HG03439 (cell line): ENCODE measurements around the gene SLC27A2.
"Not testable (repeated sequence)": the region's sequence is repeated elsewhere in the genome, so short reads cannot be mapped to it uniquely, and the experiment has no call there.

ENCODE experiments used
- ATAC-seq: cut with Tn5 transposase; IDR thresholded peaks from one replicate; pipeline ENCODE4 v1.9.1; 2021; ENCODE audit warnings: mild to moderate bottlenecking, moderate library complexity; ENCODE audit not compliant: unreplicated experiment

The SLC27A2 gene

GRCh38 chr15:50188793-50189192 is 6.8 kb downstream of the SLC27A2 start:
- ATAC-seq = not testable (repeated sequence)

- no peak for ATAC-seq
These were observed 7.6 kb downstream of the SLC27A2 start for GRCh38 chr15:50189633-50190032.

- ATAC-seq = no peak
These were observed 8.2 kb downstream of the SLC27A2 start for GRCh38 chr15:50190166-50190570.

- no peak for ATAC-seq
These were observed 8.7 kb downstream of the SLC27A2 start for GRCh38 chr15:50190723-50191122.

GRCh38 chr15:50192164-50192563 is 10.2 kb downstream of the SLC27A2 start:
- ATAC-seq = no peak

GRCh38 chr15:50192926-50193620 is 11.1 kb downstream of the SLC27A2 start:
- ATAC-seq = no peak

DNA sequence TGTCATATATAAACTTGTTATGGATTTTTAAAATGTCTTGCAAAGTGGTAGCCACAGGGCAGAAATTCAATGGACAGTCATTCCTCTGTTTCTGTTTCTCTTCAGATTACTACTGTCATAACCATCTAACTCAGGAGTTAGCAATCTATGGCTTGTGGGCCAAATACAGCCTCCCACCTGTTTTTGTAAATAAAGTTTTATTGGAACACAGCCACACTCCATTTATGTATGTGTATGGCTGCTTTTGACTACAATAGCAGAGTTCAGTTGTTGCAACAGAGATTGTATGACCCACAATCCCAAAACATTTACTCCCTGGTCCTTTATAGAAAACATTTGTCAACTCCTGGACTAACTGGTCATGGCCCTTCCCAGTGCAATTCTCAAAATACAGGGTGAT is 20.0 kb downstream of the SLC27A2 start:
- no peak for ATAC-seq

DNA sequence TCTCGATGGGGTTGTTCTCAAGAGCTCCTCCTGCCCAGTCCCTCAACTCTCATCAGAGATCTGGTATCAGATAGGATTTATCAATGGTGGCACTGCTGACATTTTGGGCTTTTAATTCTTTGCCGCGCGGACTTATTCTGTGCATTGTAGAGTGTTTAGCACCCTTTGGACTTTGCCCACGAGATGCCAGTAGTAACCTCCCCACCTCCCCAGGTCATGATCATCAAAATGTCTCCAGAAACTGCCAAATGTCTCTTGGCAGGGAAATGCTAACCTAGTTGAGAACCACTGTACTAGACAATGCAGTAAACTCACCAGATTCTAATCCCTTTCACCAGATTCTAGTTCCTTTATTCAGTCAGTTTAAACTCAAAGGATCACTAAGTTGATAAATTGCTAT is 24.0 kb downstream of the SLC27A2 start:
- no peak for ATAC-seq

DNA sequence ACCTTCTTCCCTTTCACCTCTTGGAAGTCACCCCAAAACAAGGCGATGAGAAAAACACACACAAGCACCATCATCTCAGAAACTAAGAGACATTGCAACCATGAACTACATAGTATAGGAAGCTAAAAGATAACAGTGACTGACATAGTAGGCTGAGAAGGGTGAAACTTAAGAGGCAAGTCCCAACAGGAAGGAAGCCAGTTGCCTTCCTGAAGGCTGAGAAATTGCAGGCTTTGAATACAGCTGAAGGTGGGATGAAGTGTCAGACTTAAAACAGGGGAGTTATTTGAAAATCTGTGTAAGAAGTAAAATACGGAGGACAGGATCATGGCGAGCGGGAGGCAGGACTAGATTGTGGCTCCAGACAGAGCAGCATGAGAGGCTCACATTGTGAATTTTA is 27.8 kb downstream of the SLC27A2 start:
- no peak for ATAC-seq

DNA sequence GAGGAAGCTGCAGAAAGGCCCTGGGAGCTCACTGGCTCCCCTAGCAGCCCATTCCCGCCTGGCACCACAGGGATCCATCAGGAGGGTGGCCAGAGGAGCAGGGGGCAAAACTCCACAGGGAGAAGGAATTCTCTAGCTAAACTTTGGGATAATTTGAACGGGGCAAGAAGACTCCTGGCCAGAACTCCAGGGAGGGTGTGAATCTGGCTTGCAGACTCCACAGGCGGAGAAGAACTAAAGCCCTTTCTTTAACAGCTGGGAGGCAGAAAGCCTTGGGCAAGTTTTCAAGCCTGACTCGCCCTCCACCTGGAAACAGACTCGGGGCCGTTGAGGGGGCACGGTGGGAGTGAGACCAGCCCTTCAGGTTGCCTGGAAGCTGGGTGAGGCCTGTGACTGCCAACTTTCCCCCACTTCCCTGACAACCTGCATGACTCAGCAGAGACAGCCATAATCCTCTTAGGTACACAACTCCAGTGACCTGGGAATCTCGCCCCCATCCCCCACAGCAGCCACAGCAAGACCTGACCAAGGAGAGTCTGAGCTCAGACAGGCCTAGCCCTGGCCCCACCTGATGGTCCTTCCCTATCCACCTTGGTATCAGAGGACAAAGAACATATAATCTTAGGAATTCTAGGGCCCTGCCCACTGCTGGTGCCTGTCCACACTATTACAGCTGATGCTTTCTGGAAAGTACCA is 28.6 kb downstream of the SLC27A2 start:
- ATAC-seq = no peak

- ATAC-seq = no peak
These were observed 36.3 kb downstream of the SLC27A2 start for GRCh38 chr15:50218291-50218690.

GRCh38 chr15:50218691-50219090 is 36.7 kb downstream of the SLC27A2 start:
- no peak for ATAC-seq

- ATAC-seq = no peak
These were observed 37.8 kb downstream of the SLC27A2 start for GRCh38 chr15:50219820-50220219.

GRCh38 chr15:50222181-50222580 is 40.2 kb downstream of the SLC27A2 start:
- ATAC-seq = no peak

- no peak for ATAC-seq
These were observed 42.6 kb downstream of the SLC27A2 start for GRCh38 chr15:50224606-50225005.

- ATAC-seq = no peak
These were observed 43.1 kb downstream of the SLC27A2 start for GRCh38 chr15:50225057-50225456.

DNA sequence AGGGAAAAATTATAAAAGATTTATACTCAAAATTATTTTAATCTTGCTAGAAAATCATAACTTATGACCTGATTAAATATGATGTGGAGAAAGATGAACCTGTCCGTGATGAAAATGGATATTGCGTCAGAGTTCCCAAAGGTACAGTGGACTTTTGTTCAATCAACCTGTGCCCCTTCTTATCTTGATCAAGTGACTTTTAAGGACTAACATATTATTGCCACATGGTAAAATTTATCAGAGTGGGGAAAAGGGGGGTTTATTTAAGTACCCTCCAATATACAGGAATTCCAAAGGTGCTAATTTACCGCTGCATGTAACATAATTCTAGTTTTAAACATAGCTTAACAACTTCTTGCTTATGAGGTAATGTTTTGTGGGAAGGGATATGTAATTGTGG is 43.9 kb downstream of the SLC27A2 start:
- no peak for ATAC-seq

GRCh38 chr15:50227076-50227475 is 45.1 kb downstream of the SLC27A2 start:
- ATAC-seq = no peak

GRCh38 chr15:50228866-50229265 is 46.9 kb downstream of the SLC27A2 start:
- no peak for ATAC-seq

GRCh38 chr15:50229336-50229735 is 47.3 kb downstream of the SLC27A2 start:
- ATAC-seq = no peak

GRCh38 chr15:50231761-50232160 is 49.8 kb downstream of the SLC27A2 start:
- ATAC-seq = no peak

- ATAC-seq = no peak
These were observed 50.8 kb downstream of the SLC27A2 start for GRCh38 chr15:50232791-50233190.
